H1 (cell line): ENCODE measurements around the gene DCK.

Experiments used
- CBX5 ChIP-seq: fragments of 300-800, 300-1000 bp; sonication (generic); IDR thresholded peaks from 2 replicates; pipeline ENCODE4 v1.7.1; 2016; ENCODE audit warnings: antibody characterized with exemption, low read length, low read depth
- GABPA ChIP-seq: IDR thresholded peaks from 2 replicates; pipeline ENCODE4 v1.6.1; 2011; ENCODE audit warnings: mild to moderate bottlenecking, low read length, moderate library complexity, borderline replicate concordance; ENCODE audit not compliant: insufficient read depth
- JUND ChIP-seq: IDR thresholded peaks from 2 replicates; pipeline ENCODE4 v1.6.1; 2011; ENCODE audit warnings: mild to moderate bottlenecking, improper control_type of control experiment, low read length
- POLR2A ChIP-seq, 2 experiments: IDR thresholded peaks; 1 replicate in 1 of 2; 2 replicates in 1 of 2; pipeline ENCODE4 v1.6.1; 2011; ENCODE audit warnings: low read depth in 2 of 2, low read length in 2 of 2, mild to moderate bottlenecking in 2 of 2; ENCODE audit errors: control extremely low read depth in 1 of 2
- RXRA ChIP-seq: IDR thresholded peaks from 2 replicates; pipeline ENCODE4 v1.6.1; 2011; ENCODE audit warnings: low read depth, mild to moderate bottlenecking, low read length, moderate library complexity; ENCODE audit not compliant: insufficient read depth
- SIN3A ChIP-seq, 2 experiments: IDR thresholded peaks in 1 of 2; conservative IDR thresholded peaks in 1 of 2; 2 replicates each; pipeline ENCODE4 v1.6.1; 2011 to 2012; ENCODE audit warnings: low read length in 2 of 2, improper control_type of control experiment in 1 of 2, low read depth in 1 of 2, mild to moderate bottlenecking in 1 of 2
- TF ChIP-seq, protein P1 (sequence below), 3 experiments: IDR thresholded peaks; 1 replicate in 2 of 3; 2 replicates in 1 of 3; pipeline versions ENCODE4 v1.5.1 to v1.6.1; 2011; ENCODE audit warnings: low read length in 3 of 3, mild to moderate bottlenecking in 3 of 3, inconsistent platforms in 2 of 3, low read depth in 1 of 3, moderate library complexity in 1 of 3; ENCODE audit not compliant: insufficient read depth in 1 of 3; ENCODE audit errors: control extremely low read depth in 1 of 3

DNA sequence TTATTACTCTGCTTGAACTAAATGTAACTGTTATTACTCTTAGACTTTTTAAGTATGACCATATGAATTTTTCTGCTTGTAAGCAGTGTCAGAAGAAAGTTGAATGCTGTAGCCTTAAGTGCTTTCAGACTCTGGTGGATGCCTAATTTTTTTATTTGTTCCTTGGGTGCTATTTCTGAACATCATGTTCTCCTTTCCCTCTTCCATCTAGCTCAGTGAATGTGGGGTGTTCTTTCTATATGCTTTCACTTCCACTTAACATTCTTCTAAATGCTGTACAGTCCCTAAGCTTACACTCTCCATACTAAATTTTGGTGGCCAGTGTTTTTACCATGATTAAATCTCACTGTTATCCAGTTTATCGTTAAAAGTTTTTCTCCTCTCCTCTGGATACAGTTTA lies 3.6 kb downstream of the DCK start:
- no peak for TF ChIP-seq GABPA
- TF ChIP-seq POLR2A (IDR thresholded peaks at IDR 0.05; ENCODE audit: control extremely low read depth in 1 of 2, low read depth in 2 of 2, low read length in 2 of 2): no peak
- TF ChIP-seq CBX5: no peak
- TF ChIP-seq, protein P1, sequence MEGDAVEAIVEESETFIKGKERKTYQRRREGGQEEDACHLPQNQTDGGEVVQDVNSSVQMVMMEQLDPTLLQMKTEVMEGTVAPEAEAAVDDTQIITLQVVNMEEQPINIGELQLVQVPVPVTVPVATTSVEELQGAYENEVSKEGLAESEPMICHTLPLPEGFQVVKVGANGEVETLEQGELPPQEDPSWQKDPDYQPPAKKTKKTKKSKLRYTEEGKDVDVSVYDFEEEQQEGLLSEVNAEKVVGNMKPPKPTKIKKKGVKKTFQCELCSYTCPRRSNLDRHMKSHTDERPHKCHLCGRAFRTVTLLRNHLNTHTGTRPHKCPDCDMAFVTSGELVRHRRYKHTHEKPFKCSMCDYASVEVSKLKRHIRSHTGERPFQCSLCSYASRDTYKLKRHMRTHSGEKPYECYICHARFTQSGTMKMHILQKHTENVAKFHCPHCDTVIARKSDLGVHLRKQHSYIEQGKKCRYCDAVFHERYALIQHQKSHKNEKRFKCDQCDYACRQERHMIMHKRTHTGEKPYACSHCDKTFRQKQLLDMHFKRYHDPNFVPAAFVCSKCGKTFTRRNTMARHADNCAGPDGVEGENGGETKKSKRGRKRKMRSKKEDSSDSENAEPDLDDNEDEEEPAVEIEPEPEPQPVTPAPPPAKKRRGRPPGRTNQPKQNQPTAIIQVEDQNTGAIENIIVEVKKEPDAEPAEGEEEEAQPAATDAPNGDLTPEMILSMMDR (IDR thresholded peaks at IDR 0.05; ENCODE audit: control extremely low read depth in 1 of 3, insufficient read depth in 1 of 3, low read depth in 1 of 3, low read length in 3 of 3): no peak
- no peak for TF ChIP-seq JUND
- TF ChIP-seq RXRA: no peak
- TF ChIP-seq SIN3A (conservative IDR thresholded peaks at IDR 0.05 in 1 of 2, IDR thresholded peaks at IDR 0.05 in 1 of 2; ENCODE audit: low read depth in 1 of 2, low read length in 2 of 2): no peak
